GM23338 (cell line): ENCODE data around the gene PAQR5. TPM values are rescaled to one million over a fixed set of nuclear protein-coding genes. Genes with fewer than 3 reads are reported as not detected.
"Not testable (repeated sequence)": the region's sequence is repeated elsewhere in the genome, so short reads cannot be mapped to it uniquely, and the experiment has no call there.

Experiments used
- ATAC-seq: fragments of 200-7000 bp; cut with Tn5 transposase; 3 replicates; pipeline ENCODE4 v1.9.1; 2020
- DNase-seq: peaks from one replicate; pipeline ENCODE4 v3.0.0-alpha.2; 2015; ENCODE audit warnings: low spot score
- H2AFZ ChIP-seq: fragments of 200-600 bp; sonication (generic); 2 replicates; pipeline ENCODE4 v1.8.0; 2016; ENCODE audit warnings: antibody characterized with exemption, mild to moderate bottlenecking, moderate library complexity
- H3F3A ChIP-seq: fragments of 200-600 bp; sonication (generic); replicated peaks from 2 replicates; pipeline ENCODE4 v1.8.0; 2017; ENCODE audit warnings: antibody characterized with exemption, mixed run types, low read depth
- H3K27ac ChIP-seq: fragments of 200-600 bp; sonication (generic); 2 replicates; pipeline ENCODE4 v1.6.1; 2016; ENCODE audit warnings: low read depth
- H3K27me3 ChIP-seq: fragments of 200-600 bp; sonication (generic); 2 replicates; pipeline ENCODE4 v1.8.0; 2016; ENCODE audit warnings: mild to moderate bottlenecking, mixed run types, moderate library complexity; ENCODE audit not compliant: insufficient read depth
- H3K36me3 ChIP-seq: fragments of 200-600 bp; sonication (generic); 2 replicates; pipeline ENCODE4 v1.8.0; 2016; ENCODE audit warnings: mild to moderate bottlenecking; ENCODE audit not compliant: insufficient read depth
- H3K4me1 ChIP-seq: fragments of 200-600 bp; sonication (generic); 2 replicates; pipeline ENCODE4 v1.8.0; 2016; ENCODE audit warnings: mild to moderate bottlenecking, moderate library complexity; ENCODE audit not compliant: insufficient read depth
- H3K4me2 ChIP-seq: fragments of 200-600 bp; sonication (generic); 2 replicates; pipeline ENCODE4 v1.7.1; 2017; ENCODE audit warnings: mixed run types
- H3K4me3 ChIP-seq: fragments of 200-600 bp; sonication (generic); 2 replicates; pipeline ENCODE4 v1.6.1; 2016; ENCODE audit warnings: mixed run types
- H3K79me2 ChIP-seq: fragments of 200-600 bp; sonication (generic); replicated peaks from 2 replicates; pipeline ENCODE4 v1.8.0; 2017; ENCODE audit warnings: mild to moderate bottlenecking; ENCODE audit not compliant: insufficient read depth
- H3K9me2 ChIP-seq: fragments of 200-600 bp; sonication (generic); 2 replicates; pipeline ENCODE4 v1.8.0; 2017; ENCODE audit not compliant: insufficient read depth
- H4K20me1 ChIP-seq: fragments of 200-600 bp; sonication (generic); replicated peaks from 2 replicates; pipeline ENCODE4 v1.8.0; 2017; ENCODE audit warnings: mild to moderate bottlenecking; ENCODE audit not compliant: insufficient read depth
- H3K27ac Mint-ChIP-seq: 2 replicates; pipeline ENCODE4 v1.8.0; 2020; ENCODE audit warnings: inconsistent platforms, mild to moderate bottlenecking, moderate library complexity, mixed read lengths
- H3K27me3 Mint-ChIP-seq: 3 replicates; pipeline ENCODE4 v1.8.0; 2022; ENCODE audit warnings: low read depth, mild to moderate bottlenecking, moderate library complexity, mixed read lengths, inconsistent platforms; ENCODE audit not compliant: insufficient read depth, poor library complexity
- H3K36me3 Mint-ChIP-seq: 3 replicates; pipeline ENCODE4 v1.8.0; 2021; ENCODE audit warnings: low read depth, mild to moderate bottlenecking, inconsistent platforms, moderate library complexity, mixed read lengths
- H3K4me1 Mint-ChIP-seq: 3 replicates; pipeline ENCODE4 v1.8.0; 2020; ENCODE audit warnings: mild to moderate bottlenecking, inconsistent platforms, mixed read lengths
- H3K4me3 Mint-ChIP-seq: 3 replicates; pipeline ENCODE4 v1.8.0; 2021; ENCODE audit warnings: moderate library complexity, mild to moderate bottlenecking, inconsistent platforms, mixed read lengths
- H3K9me3 Mint-ChIP-seq: 3 replicates; pipeline ENCODE4 v1.8.0; 2020; ENCODE audit warnings: moderate library complexity, mild to moderate bottlenecking, inconsistent platforms, mixed read lengths
- CREB1 ChIP-seq: fragments of 250-450 bp; sonication (Bioruptor Pico); IDR thresholded peaks from 2 replicates; pipeline ENCODE4 v1.5.0; 2020; ENCODE audit warnings: low read depth, mild to moderate bottlenecking, moderate library complexity
- CTCF ChIP-seq, 2 experiments: fragments of 200-600 bp in 1 of 2; sonication (generic) in 1 of 2; conservative IDR thresholded peaks; 2 replicates each; pipeline versions ENCODE4 v1.5.1 to v1.6.1; 2016 to 2017; ENCODE audit warnings: antibody characterized with exemption in 2 of 2, low read depth in 2 of 2, mild to moderate bottlenecking in 2 of 2, moderate library complexity in 1 of 2
- ETS1 ChIP-seq: IDR thresholded peaks from 2 replicates; pipeline ENCODE4 v1.6.1; 2016; ENCODE audit warnings: antibody characterized with exemption
- EZH2 ChIP-seq: fragments of 200-600 bp; sonication (generic); IDR thresholded peaks from one replicate; pipeline ENCODE4 v1.8.0; 2017; ENCODE audit warnings: antibody characterized with exemption, mild to moderate bottlenecking, low read depth; ENCODE audit not compliant: unreplicated experiment
- EZH2phosphoT487 ChIP-seq: fragments of 200-600 bp; sonication (generic); IDR thresholded peaks from one replicate; pipeline ENCODE4 v1.8.1; 2018; ENCODE audit warnings: antibody characterized with exemption; ENCODE audit not compliant: unreplicated experiment
- POLR2AphosphoS5 ChIP-seq: IDR thresholded peaks from 2 replicates; pipeline ENCODE4 v1.6.1; 2016; ENCODE audit warnings: antibody characterized with exemption, low read depth
- REST ChIP-seq: IDR thresholded peaks from one replicate; pipeline ENCODE4 v1.6.1; 2018; ENCODE audit warnings: antibody characterized with exemption; ENCODE audit not compliant: unreplicated experiment
- STAT1 ChIP-seq: IDR thresholded peaks from one replicate; pipeline ENCODE4 v1.6.1; 2016; ENCODE audit warnings: antibody characterized with exemption; ENCODE audit not compliant: unreplicated experiment
- ZNF331 ChIP-seq: fragments of 250-450 bp; sonication (Bioruptor Pico); IDR thresholded peaks from 2 replicates; pipeline ENCODE4 v1.5.0; 2020; ENCODE audit warnings: low read depth, mild to moderate bottlenecking, moderate library complexity
- polyA plus RNA-seq: library from polyadenylated mRNA; unstranded; fragments of >200 nt; fragmentation: Nextera tagmentation; extraction: Ambion mirVana; gene quantifications from 2 replicates; pipeline ENCODE4 v1.2.1, GENCODE V29; 2016
- total RNA-seq: library from RNA; depleted of rRNA; stranded (reverse); fragments of >200 nt; shearing (Covaris generic); gene quantifications from 2 replicates; pipeline ENCODE4 v1.2.3, GENCODE V29; 2014

PAQR5 gene
- total and polyA plus RNA-seq, 2 experiments from 2014 or later: 8.7 to 14.5 TPM

- TF ChIP-seq CTCF (conservative IDR thresholded peaks at IDR 0.05; ENCODE audit: low read depth in 2 of 2): no peak
- no peak for TF ChIP-seq REST
Measured at GRCh38 chr15:69290346-69291164, 8.2 kb upstream of the PAQR5 start (continued).

GRCh38 chr15:69291651-69292050 lies 7.1 kb upstream of the PAQR5 start:
- H3K4me2 ChIP-seq, H3K27me3 ChIP-seq, H3K4me3 Mint-ChIP-seq, H3K36me3 ChIP-seq, H3K9me2 ChIP-seq, H2AFZ ChIP-seq, H3K79me2 ChIP-seq, H3F3A ChIP-seq, H3K27me3 Mint-ChIP-seq, H3K27ac ChIP-seq, H3K4me1 ChIP-seq, H3K9me3 Mint-ChIP-seq, H3K36me3 Mint-ChIP-seq, H3K27ac Mint-ChIP-seq, DNase-seq, H3K4me3 ChIP-seq, ATAC-seq, H4K20me1 ChIP-seq: not testable (repeated sequence)
- peaks cover 10% of the 10 kb centered on the region for H3K4me1 Mint-ChIP-seq

GRCh38 chr15:69292826-69293420 lies 5.8 kb upstream of the PAQR5 start:
- Mint-ChIP-seq H3K27ac (no peak overlapping the region), H3K9me3 (no peaks in the 10 kb centered on the region), H3K27me3 (peaks cover 1% of the 10 kb centered on the region), H3K4me1 (peaks cover 12% of the 10 kb centered on the region), H3K36me3 (no peaks in the 10 kb centered on the region), H3K4me3 (no peak overlapping the region)
- Histone ChIP-seq H3K4me2 (no peak overlapping the region), H3K4me3 (no peak overlapping the region), H3K27me3 (peaks cover 11% of the 10 kb centered on the region), H3K79me2 (no peaks in the 10 kb centered on the region), H3K4me1 (peaks cover 7% of the 10 kb centered on the region; the same call in 1 of the 2 replicates), H3F3A (no peaks in the 10 kb centered on the region), H3K27ac (no peak overlapping the region), H3K9me2 (no peaks in the 10 kb centered on the region), H4K20me1 (no peaks in the 10 kb centered on the region), H3K36me3 (no peaks in the 10 kb centered on the region), H2AFZ (no peak overlapping the region)
- TF ChIP-seq POLR2AphosphoS5 (no peak), EZH2 (no peak), ZNF331 (CRISPR knock-in tag) (no peak), EZH2phosphoT487 (no peak), CREB1 (CRISPR knock-in tag) (no peak), CTCF (conservative IDR thresholded peaks at IDR 0.05; ENCODE audit: low read depth in 2 of 2) (no peak), STAT1 (no peak), ETS1 (no peak)
- ATAC-seq (no peak), DNase-seq (no peak)
